K562 (cell line): ENCODE data around the gene AIRE. TPM values are rescaled to one million over a fixed set of nuclear protein-coding genes. Genes with fewer than 3 reads are reported as not detected.
"Not testable (repeated sequence)": the region's sequence is repeated elsewhere in the genome, so short reads cannot be mapped to it uniquely, and the experiment has no call there.

Source experiments
- ATAC-seq: fragments of 200-7000 bp; cut with Tn5 transposase; 3 replicates; pipeline ENCODE4 v1.9.1; 2020; ENCODE audit warnings: moderate library complexity
- BruUV-seq: library from RNA; stranded (reverse); fragments of 400-500 nt; replicated peaks from 2 replicates; lab custom pipeline; 2021; lab: Mats Ljungman, UMichigan
- CTCF ChIA-PET: fragments of 300-600 bp; formaldehyde crosslinking; extraction: SDS; loops from one replicate; lab custom pipeline; 2021; ENCODE audit warnings: low intra/inter-chr PET ratio; lab: Yijun Ruan, JAX
- POLR2A ChIA-PET: fragments of 300-600, 350-650 bp; sonication (Branson Sonifier 250); formaldehyde crosslinking; extraction: SDS; loops from one replicate; lab custom pipeline; 2021; ENCODE audit warnings: antibody characterized with exemption, inconsistent platforms; lab: Yijun Ruan, JAX
- DNase-seq, 4 experiments: peaks; one replicate each; pipeline versions ENCODE4 v3.0.0 to v3.0.0-alpha.2; 2011 to 2018; ENCODE audit warnings: low spot score in 3 of 4, mixed read lengths in 3 of 4; ENCODE audit errors: extremely low read depth in 1 of 4
- FAIRE-seq: peaks from 2 replicates; lab custom pipeline; 2011; peaks lifted over from hg19 to GRCh38; lab: Jason Lieb, UNC
- H2AFZ ChIP-seq: 2 replicates; pipeline ENCODE4 v1.6.0; 2011; ENCODE audit warnings: low read depth, low read length, control low read depth, inconsistent platforms
- H3K27ac ChIP-seq: fragments of 200-600 bp; 3 replicates; pipeline ENCODE4 v1.8.0; 2011; ENCODE audit warnings: low read depth, mild to moderate bottlenecking, control low read depth, inconsistent platforms, low read length, moderate library complexity, mixed read lengths; ENCODE audit errors: extremely low read depth
- H3K27me3 ChIP-seq, 2 experiments: fragments of 300-600 bp in 1 of 2; 2 replicates in 1 of 2; 3 replicates in 1 of 2; pipeline versions ENCODE4 v1.6.0 to v1.8.0; 2011; ENCODE audit warnings: inconsistent platforms in 2 of 2, low read length in 2 of 2, mild to moderate bottlenecking in 1 of 2, mixed read lengths in 1 of 2, moderate library complexity in 1 of 2; ENCODE audit not compliant: control insufficient read depth in 2 of 2, insufficient read depth in 2 of 2
- H3K36me3 ChIP-seq: fragments of 300-600 bp; 3 replicates; pipeline ENCODE4 v1.8.0; 2011; ENCODE audit warnings: mild to moderate bottlenecking, low read length, inconsistent platforms; ENCODE audit not compliant: control insufficient read depth, insufficient read depth
- H3K4me1 ChIP-seq, 2 experiments: fragments of 200-600 bp in 1 of 2; replicated peaks in 1 of 2; 2 replicates in 1 of 2; 3 replicates in 1 of 2; pipeline versions ENCODE4 v1.5.1 to v1.8.0; 2011; ENCODE audit warnings: inconsistent platforms in 2 of 2, low read length in 2 of 2, mild to moderate bottlenecking in 1 of 2, mixed read lengths in 1 of 2, moderate library complexity in 1 of 2; ENCODE audit not compliant: control insufficient read depth in 2 of 2, insufficient read depth in 2 of 2
- H3K4me2 ChIP-seq: 2 replicates; pipeline ENCODE4 v1.6.1; 2011; ENCODE audit warnings: low read length, control low read depth, inconsistent platforms, mixed read lengths; ENCODE audit not compliant: insufficient read depth
- H3K4me3 ChIP-seq: fragments of 200-600 bp; sonication (generic), shearing (Covaris generic); 2 replicates; pipeline ENCODE4 v1.5.1; 2016; ENCODE audit warnings: control low read depth, inconsistent platforms
- H3K79me2 ChIP-seq: fragments of 200-600 bp; 3 replicates; pipeline ENCODE4 v1.8.0; 2011; ENCODE audit warnings: low read length, inconsistent platforms; ENCODE audit not compliant: control insufficient read depth, insufficient read depth
- H3K9ac ChIP-seq, 2 experiments: 2 replicates each; pipeline versions ENCODE4 v1.6.0 to v1.6.1; 2011; ENCODE audit warnings: low read depth in 2 of 2, low read length in 2 of 2, control low read depth in 1 of 2, inconsistent platforms in 1 of 2, mild to moderate bottlenecking in 1 of 2, mixed read lengths in 1 of 2; ENCODE audit not compliant: insufficient read depth in 1 of 2
- H3K9me1 ChIP-seq: one replicate; pipeline ENCODE4 v1.6.0; 2011; ENCODE audit warnings: inconsistent platforms, mild to moderate bottlenecking, low read length, moderate library complexity; ENCODE audit not compliant: control insufficient read depth, insufficient read depth
- H3K9me3 ChIP-seq: replicated peaks from 2 replicates; pipeline ENCODE4 v1.5.1; 2011; ENCODE audit warnings: low read depth, low read length, inconsistent platforms; ENCODE audit not compliant: control insufficient read depth, insufficient read depth
- H4K20me1 ChIP-seq: replicated peaks from 2 replicates; pipeline ENCODE4 v1.6.1; 2011; ENCODE audit warnings: low read length, inconsistent platforms, mixed read lengths; ENCODE audit not compliant: control insufficient read depth, insufficient read depth
- C11orf30 ChIP-seq: fragments of 450-650 bp; IDR thresholded peaks from 2 replicates; pipeline ENCODE4 v1.6.1; 2016; ENCODE audit warnings: low read depth, mild to moderate bottlenecking
- E2F1 ChIP-seq: sonication (generic); formaldehyde crosslinking; IDR thresholded peaks from 2 replicates; pipeline ENCODE4 v1.8.1; 2023; ENCODE audit warnings: mild to moderate bottlenecking, missing genetic modification reagents, moderate library complexity
- HMG20B ChIP-seq: fragments of 250-450 bp; sonication (Bioruptor Pico); IDR thresholded peaks from 2 replicates; pipeline ENCODE4 v1.5.0; 2021; ENCODE audit warnings: mild to moderate bottlenecking
- HOMEZ ChIP-seq: fragments of 250-450 bp; sonication (Bioruptor Pico); IDR thresholded peaks from 2 replicates; pipeline ENCODE4 v1.4.0; 2020; ENCODE audit warnings: mild to moderate bottlenecking, moderate library complexity
- MTF1 ChIP-seq: fragments of 250-450 bp; sonication (Bioruptor Pico); IDR thresholded peaks from 2 replicates; pipeline ENCODE4 v1.9.0; 2021; ENCODE audit warnings: moderate library complexity, mild to moderate bottlenecking, inconsistent platforms, borderline replicate concordance
- NR3C1 ChIP-seq: sonication (generic); formaldehyde crosslinking; IDR thresholded peaks from 2 replicates; pipeline ENCODE4 v1.8.1; 2022; ENCODE audit warnings: missing genetic modification reagents
- PHF21A ChIP-seq: fragments of 450-650 bp; IDR thresholded peaks from 2 replicates; pipeline ENCODE4 v1.6.1; 2017; ENCODE audit warnings: low read depth, borderline replicate concordance
- PHTF2 ChIP-seq: fragments of 250-450 bp; sonication (Bioruptor Pico); IDR thresholded peaks from 2 replicates; pipeline ENCODE4 v1.5.0; 2021; ENCODE audit warnings: mild to moderate bottlenecking
- PRMT5 ChIP-seq: sonication (generic); formaldehyde crosslinking; IDR thresholded peaks from 2 replicates; pipeline ENCODE4 v1.5.0; 2020; ENCODE audit warnings: missing genetic modification reagents
- TAF9B ChIP-seq: fragments of 450-650 bp; IDR thresholded peaks from 2 replicates; pipeline ENCODE4 v1.6.1; 2018; ENCODE audit warnings: mild to moderate bottlenecking; ENCODE audit not compliant: partially characterized antibody
- WGBS: fragments of 100-300 bp; shearing (Covaris generic); methylation state at CpG from one replicate; pipeline ENCODE4 v1.1.6; 2016; ENCODE audit warnings: low coverage, mixed read lengths; ENCODE audit not compliant: insufficient coverage; ENCODE audit errors: missing lambda C conversion rate; 5-methylcytosine and 5-hydroxymethylcytosine counted together
- in situ Hi-C: fragments of 300-500 bp; cut with MboI; formaldehyde crosslinking; loops from 4 replicates; pipeline ENCODE4 v1.15.0; 2018; ENCODE audit warnings: inconsistent platforms, mixed read lengths
- intact Hi-C: fragments of 100-400 bp; cut with micrococcal nuclease; formaldehyde crosslinking; loops from 2 replicates; pipeline ENCODE4 v1.14.2; 2022
- polyA plus RNA-seq, 8 experiments: library from polyadenylated mRNA; depleted of rRNA in 4 of 8; stranded (reverse) in 5 of 8; unstranded in 3 of 8; fragments of >200 nt; fragmentation: Nextera tagmentation in 2 of 8; fragmentation: Illumina TruSeq in 1 of 8; extraction: Ambion mirVana in 2 of 8; extraction: Trizol in 1 of 8; gene quantifications; 2 replicates each; pipeline versions ENCODE4 v1.2.1 to v1.2.3, GENCODE V29; 2011 to 2014; ENCODE audit warnings: inconsistent platforms in 1 of 8, missing spikeins in 1 of 8
- total RNA-seq, 7 experiments: library from RNA; depleted of rRNA in 6 of 7; stranded (reverse); fragments of >200 nt in 6 of 7; fragmentation: Illumina TruSeq in 2 of 7; extraction: Trizol in 2 of 7; gene quantifications; 2 replicates each; pipeline versions ENCODE4 v1.2.1 to v1.2.3, GENCODE V29; 2011 to 2021; ENCODE audit warnings: low replicate concordance in 1 of 7

AIRE gene
- total and polyA plus RNA-seq, 9 of the 15 experiments (the other 6 are each of a cell fraction or from before 2014, with no cell fraction given): 0.01 TPM; not detected in 8

GRCh38 chr21:44282370-44282769, 3.3 kb upstream of the AIRE start:
- FAIRE-seq (no peak), ATAC-seq (no peak), DNase-seq (no peak)
- in situ Hi-C loops (loop anchor here (25.0 kb wide), 1 partner anchor 120 kb away; no protein-coding TSS in a partner anchor), intact Hi-C loops (no loop called here)
- no peak overlapping the region for H3K4me2 ChIP-seq
- no peak overlapping the region for H3K27ac ChIP-seq
- ChIA-PET CTCF (no interaction called here), POLR2A (interaction anchor here (0.6 kb wide), 2 partner anchors 12 to 160 kb away, joined by 3 read pairs; no protein-coding TSS in a partner anchor)
- TF ChIP-seq TAF9B (no peak), HOMEZ (CRISPR knock-in tag) (no peak), MTF1 (CRISPR knock-in tag) (no peak), E2F1 (CRISPR knock-in tag) (no peak), C11orf30 (no peak), PHTF2 (no peak), NR3C1 (CRISPR knock-in tag) (no peak), HMG20B (CRISPR knock-in tag) (no peak), PHF21A (no peak), PRMT5 (no peak)
- WGBS: 9% methylated on average over 9 of the region's 9 CpGs
- no peaks in the 10 kb centered on the region for H3K9me1 ChIP-seq
- no peaks in the 10 kb centered on the region for H3K9me3 ChIP-seq
- H2AFZ ChIP-seq: no peak overlapping the region
- H3K4me3 ChIP-seq: no peak overlapping the region
- H4K20me1 ChIP-seq: peaks cover 14% of the 10 kb centered on the region
- no peak overlapping the region for H3K9ac ChIP-seq
- no peaks in the 10 kb centered on the region for H3K79me2 ChIP-seq
- H3K4me1 ChIP-seq: peaks cover 0 to 31% of the 10 kb centered on the region in 2 experiments; a peak in 2 of 5 replicates
- peaks cover 45 to 72% of the 10 kb centered on the region in 2 experiments for H3K27me3 ChIP-seq
- no TSS peak for BruUV-seq
- no peaks in the 10 kb centered on the region for H3K36me3 ChIP-seq

- H3K9ac ChIP-seq, CTCF ChIA-PET, H3K4me2 ChIP-seq, H3K4me3 ChIP-seq, H3K9me1 ChIP-seq, BruUV-seq, H2AFZ ChIP-seq, H3K9me3 ChIP-seq, H3K79me2 ChIP-seq, H3K36me3 ChIP-seq, FAIRE-seq, intact Hi-C loops, H3K27ac ChIP-seq, ATAC-seq, DNase-seq: not testable (repeated sequence)
- peaks cover 39 to 74% of the 10 kb centered on the region in 2 experiments for H3K27me3 ChIP-seq
- H4K20me1 ChIP-seq: peaks cover 14% of the 10 kb centered on the region
- H3K4me1 ChIP-seq: peaks cover 0 to 32% of the 10 kb centered on the region in 2 experiments; a peak in 2 of 5 replicates
- in situ Hi-C loops: loop anchor here (25.0 kb wide), 1 partner anchor 121 kb away; no protein-coding TSS in a partner anchor
- POLR2A ChIA-PET: interaction anchor here (0.6 to 0.7 kb wide), 2 partner anchors 15 to 24 kb away, joined by 3 read pairs; no protein-coding TSS in a partner anchor
- 1% methylated on average over 11 of the region's 11 CpGs for WGBS
Measured at GRCh38 chr21:44283211-44283785, 2.4 kb upstream of the AIRE start.
